Hepatocyte (in vitro differentiated cells): Measurements from ENCODE around the gene LBX2. TPM values are rescaled to one million over a fixed set of nuclear protein-coding genes. Genes with fewer than 3 reads are reported as not detected.

Experiments used
- DNase-seq: peaks from one replicate; pipeline ENCODE4 v3.0.0-alpha.2; 2016; ENCODE audit warnings: low spot score
- H2AFZ ChIP-seq: fragments of 200-600 bp; sonication (generic); 2 replicates; pipeline ENCODE4 v1.6.0; 2016; ENCODE audit warnings: antibody characterized with exemption, mild to moderate bottlenecking
- H3K27ac ChIP-seq: fragments of 200-600 bp; sonication (generic); 2 replicates; pipeline ENCODE4 v1.5.1; 2016; ENCODE audit warnings: mild to moderate bottlenecking
- H3K27me3 ChIP-seq: fragments of 200-600 bp; sonication (generic); 2 replicates; pipeline ENCODE4 v1.6.1; 2016
- H3K36me3 ChIP-seq: fragments of 200-600 bp; sonication (generic); replicated peaks from 2 replicates; pipeline ENCODE4 v1.5.1; 2016; ENCODE audit warnings: low read depth; ENCODE audit not compliant: insufficient read depth
- H3K4me1 ChIP-seq: fragments of 200-600 bp; sonication (generic); 2 replicates; pipeline ENCODE4 v1.5.1; 2016; ENCODE audit warnings: mild to moderate bottlenecking, moderate library complexity; ENCODE audit not compliant: insufficient read depth
- H3K4me2 ChIP-seq: fragments of 200-600 bp; sonication (generic); 2 replicates; pipeline ENCODE4 v1.6.0; 2016
- H3K4me3 ChIP-seq: fragments of 200-600 bp; sonication (generic); 2 replicates; pipeline ENCODE4 v1.5.1; 2016; ENCODE audit warnings: mild to moderate bottlenecking
- H3K79me2 ChIP-seq: fragments of 200-600 bp; sonication (generic); 2 replicates; pipeline ENCODE4 v1.6.0; 2017; ENCODE audit warnings: mild to moderate bottlenecking
- H3K9me2 ChIP-seq: fragments of 200-600 bp; sonication (generic); replicated peaks from 2 replicates; pipeline ENCODE4 v1.6.0; 2017; ENCODE audit warnings: mild to moderate bottlenecking; ENCODE audit not compliant: insufficient read depth
- H3K9me3 ChIP-seq: fragments of 200-600 bp; sonication (generic); 2 replicates; pipeline ENCODE4 v1.5.1; 2016; ENCODE audit warnings: low read depth, mild to moderate bottlenecking
- H4K20me1 ChIP-seq: fragments of 200-600 bp; sonication (generic); 2 replicates; pipeline ENCODE4 v1.6.0; 2016; ENCODE audit warnings: mild to moderate bottlenecking; ENCODE audit not compliant: insufficient read depth, poor library complexity, severe bottlenecking
- EZH2 ChIP-seq: fragments of 200-600 bp; sonication (generic); IDR thresholded peaks from 2 replicates; pipeline ENCODE4 v1.6.1; 2016; ENCODE audit warnings: antibody characterized with exemption, mild to moderate bottlenecking, borderline replicate concordance
- EZH2phosphoT487 ChIP-seq: fragments of 200-600 bp; sonication (generic); IDR thresholded peaks from one replicate; pipeline ENCODE4 v1.6.1; 2018; ENCODE audit warnings: antibody characterized with exemption, mild to moderate bottlenecking, low read depth, moderate library complexity; ENCODE audit not compliant: unreplicated experiment, severe bottlenecking
- WGBS: methylation state at CpG from one replicate; pipeline ENCODE4 v1.1.6; 2016; ENCODE audit warnings: low lambda C conversion rate; ENCODE audit errors: missing lambda C conversion rate; 5-methylcytosine and 5-hydroxymethylcytosine counted together
- polyA plus RNA-seq: library from polyadenylated mRNA; unstranded; fragments of >200 nt; fragmentation: Nextera tagmentation; extraction: Ambion mirVana; gene quantifications from 2 replicates; pipeline ENCODE4 v1.2.1, GENCODE V29; 2016
- total RNA-seq: library from RNA; depleted of rRNA; stranded (reverse); fragments of >200 nt; gene quantifications from 2 replicates; pipeline ENCODE4 v1.2.3, GENCODE V29; 2014
- TF ChIP-seq, protein P1 (sequence below): fragments of 200-600 bp; sonication (generic); IDR thresholded peaks from 2 replicates; pipeline ENCODE4 v1.5.1; 2016; ENCODE audit warnings: antibody characterized with exemption, mild to moderate bottlenecking; ENCODE audit not compliant: poor library complexity

LBX2 gene
- total and polyA plus RNA-seq, 2 experiments from 2014 or later: 2.5 to 5.2 TPM

- peak overlapping the region; percentile 36 for H2AFZ ChIP-seq
- no peaks in the 10 kb centered on the region for H3K27me3 ChIP-seq
- peak overlapping the region; percentile 82 for H3K4me2 ChIP-seq
- H3K9me3 ChIP-seq: no peaks in the 10 kb centered on the region
- no peaks in the 10 kb centered on the region for H4K20me1 ChIP-seq
- H3K4me3 ChIP-seq: peak overlapping the region; percentile 23
- TF ChIP-seq EZH2 (no peak), EZH2phosphoT487 (no peak)
- TF ChIP-seq, protein P1, sequence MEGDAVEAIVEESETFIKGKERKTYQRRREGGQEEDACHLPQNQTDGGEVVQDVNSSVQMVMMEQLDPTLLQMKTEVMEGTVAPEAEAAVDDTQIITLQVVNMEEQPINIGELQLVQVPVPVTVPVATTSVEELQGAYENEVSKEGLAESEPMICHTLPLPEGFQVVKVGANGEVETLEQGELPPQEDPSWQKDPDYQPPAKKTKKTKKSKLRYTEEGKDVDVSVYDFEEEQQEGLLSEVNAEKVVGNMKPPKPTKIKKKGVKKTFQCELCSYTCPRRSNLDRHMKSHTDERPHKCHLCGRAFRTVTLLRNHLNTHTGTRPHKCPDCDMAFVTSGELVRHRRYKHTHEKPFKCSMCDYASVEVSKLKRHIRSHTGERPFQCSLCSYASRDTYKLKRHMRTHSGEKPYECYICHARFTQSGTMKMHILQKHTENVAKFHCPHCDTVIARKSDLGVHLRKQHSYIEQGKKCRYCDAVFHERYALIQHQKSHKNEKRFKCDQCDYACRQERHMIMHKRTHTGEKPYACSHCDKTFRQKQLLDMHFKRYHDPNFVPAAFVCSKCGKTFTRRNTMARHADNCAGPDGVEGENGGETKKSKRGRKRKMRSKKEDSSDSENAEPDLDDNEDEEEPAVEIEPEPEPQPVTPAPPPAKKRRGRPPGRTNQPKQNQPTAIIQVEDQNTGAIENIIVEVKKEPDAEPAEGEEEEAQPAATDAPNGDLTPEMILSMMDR: no peak
- H3K79me2 ChIP-seq: peaks cover 31% of the 10 kb centered on the region
- H3K36me3 ChIP-seq: no peaks in the 10 kb centered on the region
- H3K27ac ChIP-seq: peak overlapping the region; percentile 95
- no peaks in the 10 kb centered on the region for H3K9me2 ChIP-seq
- peaks cover 15% of the 10 kb centered on the region for H3K4me1 ChIP-seq
- no peak for DNase-seq
- WGBS: 1% methylated on average over 27 of the region's 27 CpGs
These were observed 42.3 kb downstream of the LBX2 start for GRCh38 chr2:74457129-74457548.

GRCh38 chr2:74454654-74455511 lies 44.5 kb downstream of the LBX2 start, which contains the start of gene INO80B:
TSS of gene INO80B (plus strand) at chr2:74455087. CDS start at chr2:74455117, 30 bp downstream.
- no peaks in the 10 kb centered on the region for H4K20me1 ChIP-seq
- no peak within 1 kb of the TSS for H3K27ac ChIP-seq
- no peak for TF ChIP-seq EZH2phosphoT487
- no peak for TF ChIP-seq EZH2
- TF ChIP-seq, protein P1: no peak
- H3K4me2 ChIP-seq: peak within 1 kb of the TSS; percentile 82
- peaks cover 25% of the 10 kb centered on the region for H3K79me2 ChIP-seq
- peaks cover 15% of the 10 kb centered on the region for H3K4me1 ChIP-seq
- H3K4me3 ChIP-seq: peak within 1 kb of the TSS; percentile 42
- no peaks in the 10 kb centered on the region for H3K9me3 ChIP-seq
- no peaks in the 10 kb centered on the region for H3K9me2 ChIP-seq
- H3K27me3 ChIP-seq: no peaks in the 10 kb centered on the region
- peak within 1 kb of the TSS; percentile 46 for H2AFZ ChIP-seq
- DNase-seq: peak; percentile 97
- WGBS: 2% methylated on average over 40 of the region's 40 CpGs
- no peaks in the 10 kb centered on the region for H3K36me3 ChIP-seq

GRCh38 chr2:74450570-74451190 lies 48.7 kb downstream of the LBX2 start:
- H2AFZ ChIP-seq: no peak overlapping the region
- TF ChIP-seq EZH2phosphoT487: no peak
- TF ChIP-seq, protein P1: no peak
- no peak for TF ChIP-seq EZH2
- H3K27ac ChIP-seq: no peak overlapping the region
- no peaks in the 10 kb centered on the region for H3K27me3 ChIP-seq
- WGBS: 74% methylated on average over 3 of the region's 3 CpGs
- H4K20me1 ChIP-seq: no peaks in the 10 kb centered on the region
- H3K4me2 ChIP-seq: no peak overlapping the region
- no peaks in the 10 kb centered on the region for H3K36me3 ChIP-seq
- H3K9me2 ChIP-seq: no peaks in the 10 kb centered on the region
- H3K9me3 ChIP-seq: no peaks in the 10 kb centered on the region
- H3K79me2 ChIP-seq: peaks cover 6% of the 10 kb centered on the region
- H3K4me1 ChIP-seq: peaks cover 8% of the 10 kb centered on the region
- H3K4me3 ChIP-seq: no peak overlapping the region
- DNase-seq: no peak
